NCI-H446 (cell line): ENCODE results near the gene KRTAP15-1.

Experiments used
- DNase-seq, 2 experiments: peaks; one replicate each; lab custom pipeline; 2025; lab: John Stamatoyannopoulos, UW

The KRTAP15-1 gene

DNA sequence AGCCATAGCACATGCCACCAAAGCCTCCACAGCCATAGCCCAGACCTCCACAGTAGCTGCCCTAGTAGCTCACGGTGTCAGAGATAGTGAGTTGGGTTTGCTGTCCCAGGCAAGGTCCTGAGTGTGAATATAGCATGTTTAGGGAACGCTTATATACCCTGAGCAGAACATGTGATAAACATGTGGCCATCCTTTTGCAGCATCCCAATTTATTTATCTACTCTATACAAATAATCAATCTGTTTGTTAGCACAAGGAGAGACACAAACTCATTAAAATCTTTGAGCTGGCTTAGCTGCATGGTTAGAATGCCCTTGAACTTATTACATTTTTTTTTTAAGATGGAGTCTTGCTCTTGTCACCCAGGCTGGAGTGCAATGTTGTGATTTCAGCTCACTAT lies 47.3 kb downstream of the KRTAP15-1 start, which contains the start of gene KRTAP19-2:
KRTAP19-2 (minus strand) TSS at position 101 of the 400 bp plus-strand sequence; CDS start at position 13, 88 bp downstream.
- no peak for DNase-seq
